HepG2 (cell line): ENCODE measurements around the gene NBEAL2.

Source experiments
- CENPBD1 ChIP-seq: sonication (generic); formaldehyde crosslinking; IDR thresholded peaks from 2 replicates; pipeline ENCODE4 v1.8.0; 2022; ENCODE audit warnings: missing genetic modification reagents, low read depth, mild to moderate bottlenecking, borderline replicate concordance
- GZF1 ChIP-seq: sonication (generic); formaldehyde crosslinking; IDR thresholded peaks from 2 replicates; pipeline ENCODE4 v1.5.1; 2020; ENCODE audit warnings: mild to moderate bottlenecking, missing genetic modification reagents
- PRPF4 ChIP-seq: fragments of 200-400 bp; formaldehyde crosslinking; IDR thresholded peaks from 2 replicates; pipeline ENCODE4 v1.6.1; 2016; ENCODE audit warnings: low read length, low read depth; ENCODE audit not compliant: poor library complexity, severe bottlenecking
- RFXAP ChIP-seq: sonication (generic); formaldehyde crosslinking; IDR thresholded peaks from 2 replicates; pipeline ENCODE4 v1.4.0; 2020; ENCODE audit warnings: missing genetic modification reagents, borderline replicate concordance
- ZBTB42 ChIP-seq: sonication (generic); formaldehyde crosslinking; IDR thresholded peaks from 2 replicates; pipeline ENCODE4 v1.5.0; 2020; ENCODE audit warnings: mild to moderate bottlenecking, missing genetic modification reagents
- ZNF275 ChIP-seq: sonication (generic); formaldehyde crosslinking; IDR thresholded peaks from 2 replicates; pipeline ENCODE4 v1.8.0; 2022; ENCODE audit warnings: missing genetic modification reagents, mild to moderate bottlenecking, inconsistent platforms, borderline replicate concordance
- ZNF768 ChIP-seq: sonication (generic); formaldehyde crosslinking; IDR thresholded peaks from 2 replicates; pipeline ENCODE4 v1.4.0; 2020; ENCODE audit warnings: missing genetic modification reagents
- TF ChIP-seq, protein P1 (sequence below): sonication (generic); formaldehyde crosslinking; IDR thresholded peaks from 2 replicates; pipeline ENCODE4 v1.5.0; 2020; ENCODE audit warnings: mild to moderate bottlenecking, missing genetic modification reagents, moderate library complexity
- TF ChIP-seq, protein P2 (sequence below): IDR thresholded peaks from 2 replicates; pipeline ENCODE4 v1.6.1; 2012; ENCODE audit warnings: inconsistent platforms

DNA sequence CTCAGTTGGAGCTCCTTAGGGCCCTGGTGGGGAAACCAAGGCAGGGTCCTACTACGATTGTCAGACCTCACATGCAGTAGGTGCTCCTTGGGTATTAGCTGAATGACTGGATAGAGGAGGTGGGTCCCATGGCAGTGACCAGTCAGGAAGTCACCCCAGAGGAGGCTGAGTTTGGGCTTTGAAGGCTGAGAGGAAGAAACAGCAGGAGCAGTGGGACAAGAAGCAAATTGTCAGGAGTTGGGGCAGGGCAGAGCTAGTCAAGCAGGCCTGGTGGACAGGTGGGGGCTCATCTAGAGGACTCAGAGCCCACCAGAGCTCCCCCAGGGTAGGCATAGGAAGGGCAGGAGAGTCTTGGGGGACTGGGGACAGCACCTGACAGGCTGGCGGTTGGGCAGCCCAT, 3.1 kb downstream of the NBEAL2 start:
- TF ChIP-seq ZBTB42 (CRISPR knock-in tag) (no peak), GZF1 (no peak), ZNF768 (CRISPR knock-in tag) (no peak), ZNF275 (CRISPR knock-in tag) (no peak), PRPF4 (no peak), RFXAP (CRISPR knock-in tag) (no peak), CENPBD1 (CRISPR knock-in tag) (no peak)
- TF ChIP-seq, protein P1, sequence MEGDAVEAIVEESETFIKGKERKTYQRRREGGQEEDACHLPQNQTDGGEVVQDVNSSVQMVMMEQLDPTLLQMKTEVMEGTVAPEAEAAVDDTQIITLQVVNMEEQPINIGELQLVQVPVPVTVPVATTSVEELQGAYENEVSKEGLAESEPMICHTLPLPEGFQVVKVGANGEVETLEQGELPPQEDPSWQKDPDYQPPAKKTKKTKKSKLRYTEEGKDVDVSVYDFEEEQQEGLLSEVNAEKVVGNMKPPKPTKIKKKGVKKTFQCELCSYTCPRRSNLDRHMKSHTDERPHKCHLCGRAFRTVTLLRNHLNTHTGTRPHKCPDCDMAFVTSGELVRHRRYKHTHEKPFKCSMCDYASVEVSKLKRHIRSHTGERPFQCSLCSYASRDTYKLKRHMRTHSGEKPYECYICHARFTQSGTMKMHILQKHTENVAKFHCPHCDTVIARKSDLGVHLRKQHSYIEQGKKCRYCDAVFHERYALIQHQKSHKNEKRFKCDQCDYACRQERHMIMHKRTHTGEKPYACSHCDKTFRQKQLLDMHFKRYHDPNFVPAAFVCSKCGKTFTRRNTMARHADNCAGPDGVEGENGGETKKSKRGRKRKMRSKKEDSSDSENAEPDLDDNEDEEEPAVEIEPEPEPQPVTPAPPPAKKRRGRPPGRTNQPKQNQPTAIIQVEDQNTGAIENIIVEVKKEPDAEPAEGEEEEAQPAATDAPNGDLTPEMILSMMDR (CRISPR knock-in tag) = no peak
- TF ChIP-seq, protein P2, sequence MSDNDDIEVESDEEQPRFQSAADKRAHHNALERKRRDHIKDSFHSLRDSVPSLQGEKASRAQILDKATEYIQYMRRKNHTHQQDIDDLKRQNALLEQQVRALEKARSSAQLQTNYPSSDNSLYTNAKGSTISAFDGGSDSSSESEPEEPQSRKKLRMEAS = no peak
